Epithelial cell of proximal tubule (primary cell): ENCODE results near the gene SRPK1. TPM values are rescaled to one million over a fixed set of nuclear protein-coding genes. Genes with fewer than 3 reads are reported as not detected.

Source experiments
- DNase-seq: peaks from one replicate; pipeline ENCODE4 v3.0.0-alpha.2; 2011; ENCODE audit warnings: low read depth
- H3K4me3 ChIP-seq: 2 replicates; pipeline ENCODE4 v1.5.1; 2011; ENCODE audit warnings: low read depth, mild to moderate bottlenecking, low read length
- CTCF ChIP-seq: conservative IDR thresholded peaks from 2 replicates; pipeline ENCODE4 v1.5.1; 2012; ENCODE audit warnings: low read depth, mild to moderate bottlenecking, low read length
- total RNA-seq: library from RNA; depleted of rRNA; stranded (reverse); fragments of >200 nt; gene quantifications from 2 replicates; pipeline ENCODE4 v1.2.3, GENCODE V29; 2015

SRPK1 gene
- total RNA-seq, 1 donor from 2014 or later: 103 TPM

DNA sequence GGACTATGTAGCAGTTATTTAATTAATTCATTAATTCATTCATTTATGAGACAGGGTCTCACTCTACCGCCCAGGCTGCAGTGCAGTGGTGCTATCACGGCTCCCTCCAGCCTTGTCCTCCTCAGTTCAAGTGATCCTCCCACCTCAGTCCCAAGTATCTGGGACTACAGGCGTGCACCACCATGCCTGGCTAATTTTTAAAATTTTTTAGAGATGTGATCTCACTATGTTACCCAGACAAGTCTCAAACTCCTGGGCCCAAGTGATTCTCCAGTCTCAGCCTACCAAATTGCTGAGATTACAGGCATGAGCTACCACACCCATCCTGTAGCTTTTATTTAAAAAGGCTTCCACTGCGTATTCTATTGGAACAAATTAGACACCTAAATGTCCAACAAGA, 23.4 kb downstream of the SRPK1 start:
- no peak for DNase-seq
- no peak for TF ChIP-seq CTCF
- no peak overlapping the region for H3K4me3 ChIP-seq

DNA sequence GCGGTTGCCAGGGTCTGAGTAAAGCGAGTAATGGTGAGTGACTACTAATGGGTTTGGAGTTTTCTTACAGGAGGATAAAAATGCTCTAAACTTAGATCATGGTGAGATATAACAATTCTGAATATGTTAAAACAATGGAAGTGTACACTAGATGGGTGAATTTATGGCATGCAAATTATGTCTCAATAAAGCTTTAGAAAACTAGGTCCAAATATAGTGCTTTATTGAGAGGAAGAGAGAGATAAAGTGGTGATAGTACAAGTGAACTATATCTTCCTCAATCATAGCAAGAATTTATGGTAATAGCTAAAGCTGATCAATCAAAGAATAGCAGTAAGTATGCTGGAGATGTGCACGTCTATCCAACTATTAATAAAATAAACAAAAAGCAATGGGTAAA, 23.9 kb downstream of the SRPK1 start:
- DNase-seq: no peak
- no peak overlapping the region for H3K4me3 ChIP-seq
- no peak for TF ChIP-seq CTCF

- no peak overlapping the region for H3K4me3 ChIP-seq
- no peak for TF ChIP-seq CTCF
- no peak for DNase-seq
Measured at GRCh38 chr6:35896228-35896627, 24.7 kb downstream of the SRPK1 start.

- no peak for DNase-seq
- no peak overlapping the region for H3K4me3 ChIP-seq
- TF ChIP-seq CTCF: no peak
Measured at GRCh38 chr6:35895560-35895959, 25.3 kb downstream of the SRPK1 start.

DNA sequence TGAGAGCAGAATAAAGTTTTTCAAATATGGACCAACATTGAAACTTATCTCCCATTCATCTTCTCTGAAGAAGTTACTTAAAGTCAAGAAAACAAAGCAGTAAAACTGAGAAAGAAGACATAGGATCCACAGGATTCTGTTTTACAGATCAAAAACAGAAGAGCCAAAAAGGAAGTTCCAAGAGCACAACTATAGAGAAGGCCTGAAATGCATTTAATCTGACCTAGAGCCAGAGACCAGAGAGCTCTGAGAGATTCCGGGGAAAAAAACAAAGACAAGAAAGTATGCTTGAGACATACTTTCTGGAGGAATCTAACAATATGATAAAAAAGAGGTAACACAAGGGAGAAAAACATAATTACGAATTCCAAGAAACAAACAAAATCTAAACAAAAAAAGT, 26.1 kb downstream of the SRPK1 start:
- no peak for TF ChIP-seq CTCF
- H3K4me3 ChIP-seq: no peak overlapping the region
- DNase-seq: no peak

DNA sequence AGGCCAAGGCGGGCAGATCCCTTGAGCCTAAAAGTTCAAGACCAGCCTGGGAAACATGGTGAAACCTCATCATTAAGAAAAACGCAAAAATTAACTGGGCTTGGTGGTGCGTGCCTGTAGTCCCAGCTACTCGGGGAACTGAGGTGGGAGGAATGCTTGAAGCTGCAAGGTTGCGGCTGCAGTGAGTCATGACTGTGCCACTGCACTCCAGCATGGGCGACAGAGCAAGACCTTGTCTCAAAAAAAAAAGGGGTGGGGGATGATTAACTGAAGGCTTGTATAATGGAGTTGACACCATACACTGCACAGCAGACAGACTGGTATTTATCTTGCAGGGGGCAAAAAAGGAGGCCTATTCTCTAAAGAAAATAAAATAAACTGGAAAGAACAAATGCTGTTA, 27.7 kb downstream of the SRPK1 start:
- DNase-seq: peak; percentile 50
- TF ChIP-seq CTCF: no peak
- H3K4me3 ChIP-seq: no peak overlapping the region

DNA sequence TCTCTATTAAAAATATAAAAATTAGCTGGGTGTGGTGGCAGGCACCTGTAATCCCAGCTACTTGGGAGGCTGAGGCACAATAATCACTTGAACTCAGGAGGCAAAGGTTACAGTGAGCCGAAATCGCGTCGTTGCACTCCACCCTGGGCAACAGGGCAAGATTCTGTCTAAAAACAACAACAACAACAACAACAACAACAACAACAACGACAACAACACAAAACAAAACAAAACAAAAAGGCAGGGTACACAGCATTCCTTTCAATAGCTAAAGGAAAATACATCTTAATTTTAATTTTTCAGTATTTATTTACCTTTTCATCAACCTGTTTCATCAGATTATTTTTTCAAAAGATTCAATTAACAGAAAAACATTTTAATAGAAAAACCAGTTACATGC, 28.4 kb downstream of the SRPK1 start:
- no peak for TF ChIP-seq CTCF
- H3K4me3 ChIP-seq: no peak overlapping the region
- DNase-seq: no peak
